ENCODE data around the gene TSNAX.
"Not testable (repeated sequence)": the region's sequence is repeated elsewhere in the genome, so short reads cannot be mapped to it uniquely, and the experiment has no call there.

The TSNAX gene, protein sequence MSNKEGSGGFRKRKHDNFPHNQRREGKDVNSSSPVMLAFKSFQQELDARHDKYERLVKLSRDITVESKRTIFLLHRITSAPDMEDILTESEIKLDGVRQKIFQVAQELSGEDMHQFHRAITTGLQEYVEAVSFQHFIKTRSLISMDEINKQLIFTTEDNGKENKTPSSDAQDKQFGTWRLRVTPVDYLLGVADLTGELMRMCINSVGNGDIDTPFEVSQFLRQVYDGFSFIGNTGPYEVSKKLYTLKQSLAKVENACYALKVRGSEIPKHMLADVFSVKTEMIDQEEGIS

GRCh38 chr1:231528172-231529029 lies at the start of gene TSNAX:
Gene TSNAX (plus strand): TSS chr1:231528669. CDS start chr1:231528811, 142 bp downstream.
- DNase-seq, result peak; percentile 85

- no peak for DNase-seq
These were observed 49.7 kb upstream of the TSNAX start for GRCh38 chr1:231478811-231479210.

DNA sequence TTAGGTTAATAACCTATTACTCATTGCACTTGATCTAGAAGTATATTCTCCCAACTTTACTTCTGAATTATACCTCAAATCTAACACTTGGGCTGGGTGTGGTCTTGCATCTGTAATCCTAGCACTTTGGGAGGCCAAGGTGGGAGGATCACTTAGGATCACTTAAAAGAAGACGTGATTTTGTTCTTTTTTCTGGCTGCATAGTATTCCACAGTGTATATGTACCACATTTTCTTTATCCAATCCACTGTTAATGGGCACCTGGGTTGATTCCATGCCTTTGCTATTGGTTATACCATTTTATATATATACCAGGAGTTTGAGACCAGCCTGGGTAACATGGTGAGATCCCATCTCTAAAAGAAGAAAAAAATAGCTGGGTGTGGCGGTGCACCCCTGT lies 48.5 kb upstream of the TSNAX start:
- no peak for DNase-seq

- no peak for DNase-seq
These were observed 47.2 kb upstream of the TSNAX start for GRCh38 chr1:231481289-231481688.

GRCh38 chr1:231485029-231485784 lies 43.3 kb upstream of the TSNAX start:
- DNase-seq, result no peak

DNA sequence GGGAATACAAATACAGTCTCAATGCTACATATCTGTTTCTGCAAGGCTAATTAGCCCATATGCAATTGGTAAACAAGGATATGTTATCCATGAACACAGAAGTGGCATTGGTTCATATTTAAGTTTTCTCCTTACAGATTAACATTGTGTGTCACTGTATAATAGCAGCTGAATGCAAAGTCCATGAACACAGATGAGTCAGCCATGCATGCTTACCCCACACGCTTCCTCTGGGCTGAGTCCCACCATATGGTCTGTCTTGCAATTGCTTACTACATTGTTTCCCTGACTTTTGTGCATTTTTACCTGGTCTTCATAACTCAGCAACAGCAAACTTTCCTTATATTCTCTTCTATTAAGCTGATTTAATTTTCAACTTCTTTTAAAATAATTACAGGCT lies 41.5 kb upstream of the TSNAX start:
- DNase-seq, result no peak

DNA sequence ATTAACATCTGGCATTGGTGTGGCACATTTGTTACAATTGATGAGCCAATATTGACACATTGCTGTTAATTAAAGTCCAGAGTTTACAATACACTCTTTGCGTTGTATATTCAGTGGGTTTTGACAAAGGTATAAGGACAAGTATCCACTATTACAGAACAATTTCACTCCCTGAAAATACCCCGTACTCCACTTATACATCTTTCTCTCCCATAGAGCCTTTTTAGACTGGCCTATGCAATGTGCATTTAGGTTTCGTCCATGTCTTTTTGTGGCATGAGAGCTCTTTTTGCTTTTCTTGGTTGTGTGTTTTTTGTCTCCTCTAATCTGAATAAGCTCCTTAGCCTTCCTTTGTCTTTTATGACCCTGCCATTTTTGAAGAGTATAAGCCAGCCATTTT lies 40.6 kb upstream of the TSNAX start:
- DNase-seq, result no peak

GRCh38 chr1:231493421-231494185 lies 34.9 kb upstream of the TSNAX start:
- no peak for DNase-seq

DNA sequence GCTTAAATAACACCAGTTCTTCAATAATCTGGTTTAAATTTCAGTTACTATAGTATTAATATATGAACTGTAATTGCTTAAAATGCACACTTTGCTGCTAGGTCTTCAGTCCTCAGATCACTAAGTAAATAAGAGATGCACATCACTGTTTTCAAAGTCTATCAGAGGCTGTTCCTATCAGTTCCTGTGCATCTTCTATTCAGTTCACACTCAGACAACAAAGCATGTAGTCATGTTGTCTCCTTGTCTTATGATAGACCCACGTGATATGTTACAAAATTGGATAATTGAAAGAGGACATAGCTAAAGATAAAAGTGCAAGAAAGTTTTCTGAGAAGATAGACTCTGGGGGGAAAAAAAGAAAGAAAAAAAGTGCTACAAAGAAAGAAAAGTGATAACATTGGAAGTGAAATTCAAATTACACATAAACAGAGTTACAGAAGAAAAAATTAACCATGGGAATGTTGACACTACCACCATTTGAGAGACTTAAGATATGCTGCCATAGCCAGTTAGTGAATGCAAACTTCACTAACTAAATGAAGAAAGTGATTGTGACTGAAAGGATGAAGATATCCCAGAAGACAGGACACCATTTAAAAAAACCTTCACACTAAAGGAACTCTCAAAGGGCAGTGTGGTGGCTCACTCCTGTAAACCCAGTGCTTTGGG lies 33.9 kb upstream of the TSNAX start:
- no peak for DNase-seq

DNA sequence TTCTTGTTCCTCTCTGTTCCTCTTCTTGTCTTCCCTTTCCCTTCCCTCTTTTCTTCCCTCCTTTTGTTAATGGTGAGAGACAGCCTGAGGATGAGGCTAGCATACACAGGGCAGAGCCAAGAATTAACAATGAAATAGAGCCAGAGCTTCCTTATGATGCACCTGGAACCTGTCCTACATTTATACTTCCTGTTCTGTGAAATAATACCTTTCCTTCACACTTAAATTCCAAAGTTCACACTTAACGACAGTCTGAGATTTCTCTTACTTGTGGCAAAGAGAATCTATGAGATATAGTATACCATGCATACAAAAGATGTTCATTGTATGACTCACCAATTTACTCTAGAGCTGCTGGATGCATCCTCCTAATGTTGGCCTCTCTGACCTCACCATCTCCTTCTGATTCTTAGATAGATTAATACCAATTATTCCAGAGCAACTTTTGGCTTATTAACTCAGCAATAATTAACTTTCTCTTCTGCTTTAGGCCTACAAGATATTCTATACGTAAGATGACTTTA lies 30.8 kb upstream of the TSNAX start:
- DNase-seq, result no peak

- no peak for DNase-seq
These were observed 29.2 kb upstream of the TSNAX start for GRCh38 chr1:231499148-231499763.

- DNase-seq, result no peak
These were observed 27.8 kb upstream of the TSNAX start for GRCh38 chr1:231500666-231501065.

- not testable (repeated sequence) for DNase-seq
These were observed 25.3 kb upstream of the TSNAX start for GRCh38 chr1:231503168-231503567.

DNA sequence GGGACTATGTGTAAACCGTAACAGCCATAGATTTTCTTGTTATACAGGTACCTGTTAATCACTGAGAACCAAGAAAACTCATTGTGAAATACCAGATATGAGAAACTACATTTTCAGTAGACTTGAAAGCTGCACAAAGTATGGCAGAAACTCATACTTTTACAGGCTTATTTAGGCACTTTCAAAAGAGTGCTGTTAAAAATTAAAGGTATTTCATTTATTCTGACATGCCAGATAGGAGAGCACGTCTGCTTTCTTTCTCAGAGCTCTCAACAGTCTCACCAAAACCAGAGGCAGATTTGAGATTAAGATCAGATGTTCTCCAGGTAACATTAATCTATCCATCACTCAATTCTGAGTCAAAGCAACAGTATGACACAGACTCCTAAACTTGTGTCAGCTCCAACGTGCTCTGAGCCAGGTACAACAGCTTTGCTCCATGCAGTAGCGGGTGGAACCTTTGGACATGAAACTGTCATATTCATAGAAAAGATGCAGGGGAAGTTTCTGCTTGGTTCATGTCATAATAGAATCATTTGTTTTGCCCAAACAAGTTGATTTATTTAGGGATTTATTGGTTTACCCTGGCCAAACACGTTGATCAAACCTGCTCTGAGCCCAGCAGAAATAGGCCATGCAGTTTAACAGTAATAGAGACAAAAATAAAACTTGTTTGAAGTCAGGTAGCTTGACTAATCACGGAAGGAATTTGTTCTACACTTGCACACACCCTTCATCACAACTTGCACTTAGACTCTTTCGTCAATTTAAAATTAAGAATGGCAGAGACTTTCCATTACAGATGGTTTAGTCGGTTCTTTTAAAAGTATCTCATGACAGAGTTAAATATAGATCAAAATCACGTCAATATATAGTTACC lies 20.8 kb upstream of the TSNAX start:
- no peak for DNase-seq

DNA sequence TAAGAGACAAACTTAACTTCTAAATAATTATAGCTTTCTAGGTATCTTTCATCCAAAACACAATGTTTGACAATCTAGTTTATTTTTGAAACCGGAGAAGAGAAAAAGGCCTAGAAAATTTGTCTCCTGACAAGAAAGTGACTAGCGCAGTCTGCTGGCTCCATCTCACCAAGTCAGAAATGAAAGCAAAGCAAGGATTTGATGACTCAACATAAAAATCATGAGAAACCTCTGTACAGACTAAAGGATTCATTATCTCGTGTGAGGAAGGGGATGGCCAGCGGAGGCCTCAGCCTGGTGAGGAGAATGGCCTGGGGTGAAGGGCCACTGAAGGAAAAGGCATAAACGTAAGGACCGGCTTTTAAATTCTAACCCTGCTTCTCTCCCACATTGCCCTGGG lies 20.0 kb upstream of the TSNAX start:
- DNase-seq, result no peak

- no peak for DNase-seq
These were observed 19.5 kb upstream of the TSNAX start for GRCh38 chr1:231508941-231509340.

GRCh38 chr1:231512147-231512698 lies 16.2 kb upstream of the TSNAX start:
- no peak for DNase-seq

GRCh38 chr1:231515748-231516147 lies 12.7 kb upstream of the TSNAX start:
- DNase-seq, result no peak

- DNase-seq, result no peak
These were observed 11.4 kb upstream of the TSNAX start for GRCh38 chr1:231517076-231517475.

DNA sequence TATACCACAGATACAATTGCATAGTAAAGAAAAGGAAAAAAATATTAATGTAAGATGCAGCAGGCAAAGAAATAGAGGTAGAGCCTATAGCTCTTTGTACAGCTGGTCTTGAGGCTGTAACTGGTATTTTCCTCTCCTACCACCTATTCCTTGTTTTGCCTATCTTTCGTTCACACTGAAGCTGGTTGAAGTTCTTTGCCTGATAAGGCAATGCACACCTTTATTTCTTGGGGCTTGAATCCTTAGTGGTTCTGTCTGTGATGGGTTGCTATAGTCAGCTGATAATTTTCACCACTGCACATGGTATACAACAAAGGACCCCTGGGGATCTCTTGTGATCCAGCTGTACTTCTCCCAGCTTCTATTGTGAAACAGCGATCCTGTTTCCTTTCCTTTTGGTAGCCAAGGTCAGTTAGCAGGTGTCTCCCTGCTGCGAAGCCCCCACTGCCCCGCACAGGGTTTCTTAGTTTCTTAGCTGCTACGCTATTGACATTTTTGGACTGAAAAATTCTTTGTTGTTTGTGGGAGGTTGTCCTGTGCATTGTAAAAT lies 9.9 kb upstream of the TSNAX start:
- no peak for DNase-seq
